ENCODE results near the gene SLC25A29.

The SLC25A29 gene

DNA sequence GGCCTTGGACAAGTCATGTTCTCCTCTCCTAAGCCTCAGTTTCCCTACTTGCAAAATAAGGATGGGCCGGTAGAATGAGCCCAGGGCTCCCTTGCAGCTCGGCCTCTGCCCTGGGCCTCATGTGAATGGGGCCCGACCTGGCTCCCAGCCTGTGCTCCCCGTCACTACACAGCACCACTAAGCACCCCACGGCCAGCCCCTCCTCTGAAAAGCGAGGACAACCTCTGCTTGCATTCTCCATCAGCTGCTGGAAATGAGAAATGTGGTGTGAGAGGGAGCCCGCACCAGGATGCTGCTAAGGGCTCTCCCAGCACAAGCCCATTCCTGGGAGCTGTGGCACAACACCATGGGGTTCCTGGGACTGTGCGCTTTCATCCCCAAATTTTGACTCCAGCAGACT is 27.1 kb upstream of the SLC25A29 start:
- Histone ChIP-seq H3K27ac (peak overlapping the region in 1 of 11 experiments; percentile 9; a peak in 1 of 22 replicates), H3K4me3 (no peak overlapping the region), H4K20me1 (peaks cover 0 to 74% (median 0%) of the 10 kb centered on the region in 11 experiments; a peak in 5 of 22 replicates), H3K27me3 (no peaks in the 10 kb centered on the region), H3K9me3 (replicated peaks in 1 of 11) (no peaks in the 10 kb centered on the region), H3K4me2 (peak overlapping the region in 7 of 11 experiments; percentile 51 to 76 (median 60); a peak in 9 of 22 replicates), H3K9ac (no peak overlapping the region), H3K36me3 (peaks cover 0 to 58% (median 38%) of the 10 kb centered on the region in 11 experiments; a peak in 17 of 22 replicates), H3K4me1 (peaks cover 6 to 43% (median 33%) of the 10 kb centered on the region in 10 experiments; a peak in 15 of 20 replicates)
- no peak for TF ChIP-seq Cebpa-rat (IDR thresholded peaks at IDR 0.05)

DNA sequence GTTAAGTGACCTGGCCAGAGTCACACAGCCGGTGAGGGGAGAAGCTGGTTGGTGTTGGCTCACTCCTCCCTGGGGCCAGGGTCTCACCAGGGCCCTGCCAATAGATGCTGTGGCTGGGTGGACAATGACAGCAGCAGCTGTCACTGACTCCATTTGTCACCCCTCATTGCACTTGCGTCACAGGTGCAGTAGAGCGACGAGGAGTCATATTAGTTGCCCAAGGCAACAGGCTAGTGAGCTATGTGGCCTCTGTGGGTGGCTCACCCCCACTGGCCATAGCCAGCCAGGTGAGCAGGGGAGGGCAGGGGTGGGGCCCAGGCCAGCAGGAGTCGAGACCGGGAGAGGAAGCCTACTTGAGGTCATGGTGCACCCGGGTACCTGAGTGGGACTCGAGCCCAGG is 26.6 kb upstream of the SLC25A29 start:
- no peak for TF ChIP-seq Cebpa-rat (IDR thresholded peaks at IDR 0.05)
- Histone ChIP-seq H4K20me1 (peaks cover 0 to 75% (median 0%) of the 10 kb centered on the region in 11 experiments; a peak in 5 of 22 replicates), H3K27ac (peak overlapping the region in 3 of 11 experiments; percentile 17 to 43 (median 30); a peak in 4 of 22 replicates), H3K36me3 (peaks cover 0 to 53% (median 33%) of the 10 kb centered on the region in 11 experiments; a peak in 17 of 22 replicates), H3K9ac (peak overlapping the region in 4 of 11 experiments; percentile 7 to 52 (median 14); a peak in 2 of 22 replicates), H3K9me3 (replicated peaks in 1 of 11) (no peaks in the 10 kb centered on the region), H3K4me2 (peak overlapping the region in 8 of 11 experiments; percentile 43 to 76 (median 57); a peak in 16 of 22 replicates), H3K4me1 (peaks cover under 1 to 43% (median 33%) of the 10 kb centered on the region in 10 experiments; a peak in 15 of 20 replicates), H3K27me3 (no peaks in the 10 kb centered on the region), H3K4me3 (no peak overlapping the region)

DNA sequence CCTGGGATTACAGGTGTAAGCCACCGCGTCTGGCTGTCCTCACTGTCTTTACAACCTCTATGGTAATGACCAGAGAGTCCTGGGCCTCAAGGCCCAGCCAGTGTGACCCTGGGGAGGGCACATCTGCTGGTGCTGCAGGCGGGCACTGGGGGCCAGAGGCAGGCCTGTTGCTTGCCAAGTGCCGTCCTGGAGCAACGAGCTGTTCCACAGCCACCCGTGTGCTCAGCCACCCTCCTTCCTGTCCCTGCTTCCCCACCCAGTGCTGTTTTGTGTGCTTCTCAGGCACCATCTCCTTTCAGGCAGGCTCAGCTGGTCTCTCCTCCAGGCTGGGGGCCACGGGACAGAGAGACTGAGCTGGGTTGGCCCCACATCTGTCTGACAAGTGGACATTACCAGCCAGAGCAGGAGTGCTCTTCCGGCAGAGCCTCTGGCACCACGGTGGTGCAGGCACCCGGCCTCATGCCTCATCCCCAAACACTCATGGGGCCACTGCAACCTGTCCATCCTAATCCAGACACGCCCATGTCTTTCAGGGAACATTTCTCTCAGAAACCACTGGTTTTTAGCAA is 25.9 kb upstream of the SLC25A29 start:
- Histone ChIP-seq H3K27ac (peak overlapping the region in 4 of 11 experiments; percentile 6 to 43 (median 24); a peak in 5 of 22 replicates), H3K9me3 (replicated peaks in 1 of 11) (no peaks in the 10 kb centered on the region), H4K20me1 (peaks cover 0 to 71% (median 0%) of the 10 kb centered on the region in 11 experiments; a peak in 5 of 22 replicates), H3K4me1 (peaks cover 0 to 42% (median 33%) of the 10 kb centered on the region in 10 experiments; a peak in 15 of 20 replicates), H3K36me3 (peaks cover 0 to 46% (median 27%) of the 10 kb centered on the region in 11 experiments; a peak in 17 of 22 replicates), H3K27me3 (no peaks in the 10 kb centered on the region), H3K4me2 (peak overlapping the region in 8 of 11 experiments; percentile 43 to 76 (median 57); a peak in 16 of 22 replicates), H3K4me3 (no peak overlapping the region), H3K9ac (peak overlapping the region in 4 of 11 experiments; percentile 7 to 52 (median 14); a peak in 4 of 22 replicates)
- no peak for TF ChIP-seq Cebpa-rat (IDR thresholded peaks at IDR 0.05)

DNA sequence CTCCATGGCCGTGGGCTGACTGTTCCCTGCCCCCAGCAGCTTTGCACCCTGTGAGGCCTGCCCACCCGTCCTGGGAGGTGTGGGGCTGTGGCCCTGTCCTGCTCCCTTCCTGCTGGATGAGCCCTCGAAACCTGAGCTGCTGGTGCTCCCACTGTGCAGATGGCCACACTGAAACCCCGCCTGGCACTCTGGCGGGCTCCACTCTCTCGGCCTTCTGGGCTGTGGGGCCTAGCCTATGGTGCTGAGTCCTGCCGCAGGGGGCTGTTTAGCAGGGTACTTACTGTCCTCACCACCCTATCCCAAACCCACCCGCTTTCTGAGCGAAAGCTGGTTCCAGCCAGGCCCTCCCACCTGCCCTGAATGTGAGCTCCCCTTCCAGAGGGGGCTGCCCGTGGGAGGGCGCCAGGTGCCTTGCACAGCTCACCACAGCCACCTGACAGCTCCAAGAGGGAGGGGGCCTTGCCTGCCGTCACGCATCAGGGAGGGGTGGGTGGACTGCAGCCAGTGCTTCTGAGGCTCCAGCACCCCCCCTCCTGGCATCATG is 24.2 kb upstream of the SLC25A29 start:
- Histone ChIP-seq H3K27me3 (no peaks in the 10 kb centered on the region), H3K9me3 (replicated peaks in 1 of 11) (no peaks in the 10 kb centered on the region), H3K4me1 (peaks cover 0 to 35% (median 32%) of the 10 kb centered on the region in 10 experiments; a peak in 16 of 20 replicates), H3K27ac (no peak overlapping the region), H3K4me2 (peak overlapping the region in 6 of 11 experiments; percentile 49 to 75 (median 59); a peak in 10 of 22 replicates), H3K36me3 (peaks cover 0 to 29% (median 12%) of the 10 kb centered on the region in 11 experiments; a peak in 14 of 22 replicates), H3K9ac (no peak overlapping the region), H3K4me3 (no peak overlapping the region), H4K20me1 (peaks cover 0 to 74% (median 0%) of the 10 kb centered on the region in 11 experiments; a peak in 5 of 22 replicates)
- TF ChIP-seq Cebpa-rat (IDR thresholded peaks at IDR 0.05) = no peak

DNA sequence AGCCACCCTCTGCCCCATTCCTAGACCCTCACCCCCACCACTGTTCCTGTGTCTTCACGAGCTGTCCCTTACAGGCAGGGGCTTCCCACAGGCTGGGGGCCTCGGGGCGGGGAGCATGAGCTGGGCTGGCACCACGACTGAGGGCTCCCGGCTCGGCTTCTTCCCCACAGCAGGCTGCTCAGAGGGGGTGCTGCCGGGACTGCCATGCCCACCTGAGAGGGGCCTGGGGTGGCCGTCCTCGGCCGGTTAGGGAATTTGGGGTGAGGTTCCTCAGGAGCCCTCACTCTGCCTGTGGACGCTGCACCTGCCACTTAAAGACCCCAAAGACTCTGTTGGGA is 23.7 kb upstream of the SLC25A29 start:
- Histone ChIP-seq H3K4me2 (no peak overlapping the region), H3K4me1 (peaks cover 0 to 35% (median 32%) of the 10 kb centered on the region in 10 experiments; a peak in 17 of 20 replicates), H3K27me3 (no peaks in the 10 kb centered on the region), H4K20me1 (peaks cover 0 to 73% (median 0%) of the 10 kb centered on the region in 11 experiments; a peak in 5 of 22 replicates), H3K27ac (no peak overlapping the region), H3K4me3 (no peak overlapping the region), H3K9ac (no peak overlapping the region), H3K36me3 (peaks cover 0 to 25% (median 11%) of the 10 kb centered on the region in 11 experiments; a peak in 14 of 22 replicates), H3K9me3 (replicated peaks in 1 of 11) (no peaks in the 10 kb centered on the region)
- TF ChIP-seq Cebpa-rat (IDR thresholded peaks at IDR 0.05) = no peak

DNA sequence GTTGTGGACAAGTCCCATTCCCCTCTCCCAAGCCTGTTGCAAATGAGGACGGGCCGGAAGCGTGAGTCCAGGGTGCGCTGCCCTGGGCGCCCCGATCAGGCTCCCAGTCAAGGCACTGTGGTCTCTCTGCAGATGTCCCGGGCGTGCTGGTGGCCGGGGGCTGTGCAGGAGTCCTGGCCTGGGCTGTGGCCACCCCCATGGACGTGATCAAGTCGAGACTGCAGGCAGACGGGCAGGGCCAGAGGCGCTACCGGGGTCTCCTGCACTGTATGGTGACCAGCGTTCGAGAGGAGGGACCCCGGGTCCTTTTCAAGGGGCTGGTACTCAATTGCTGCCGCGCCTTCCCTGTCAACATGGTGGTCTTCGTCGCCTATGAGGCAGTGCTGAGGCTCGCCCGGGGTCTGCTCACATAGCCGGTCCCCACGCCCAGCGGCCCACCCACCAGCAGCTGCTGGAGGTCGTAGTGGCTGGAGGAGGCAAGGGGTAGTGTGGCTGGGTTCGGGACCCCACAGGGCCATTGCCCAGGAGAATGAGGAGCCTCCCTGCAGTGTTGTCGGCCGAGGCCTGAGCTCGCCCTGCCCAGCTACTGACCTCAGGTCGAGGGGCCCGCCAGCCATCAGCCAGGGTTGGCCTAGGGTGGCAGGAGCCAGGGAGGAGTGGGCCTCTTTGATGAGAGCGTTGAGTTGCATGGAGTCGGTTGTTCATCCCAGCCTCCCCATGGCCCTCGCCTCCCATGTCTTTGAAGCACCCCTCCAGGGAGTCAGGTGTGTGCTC is 23.2 kb upstream of the SLC25A29 start:
- peaks cover 0 to 35% (median 32%) of the 10 kb centered on the region in 10 experiments; a peak in 17 of 20 replicates for H3K4me1 ChIP-seq
- no peaks in the 10 kb centered on the region for H3K27me3 ChIP-seq
- no peaks in the 10 kb centered on the region for H3K9me3 ChIP-seq (replicated peaks in 1 of 11)
- peaks cover 0 to 68% (median 0%) of the 10 kb centered on the region in 11 experiments; a peak in 5 of 22 replicates for H4K20me1 ChIP-seq
- H3K36me3 ChIP-seq = peaks cover 0 to 19% (median 5%) of the 10 kb centered on the region in 11 experiments; a peak in 13 of 22 replicates
- no peak overlapping the region for H3K4me2 ChIP-seq
- H3K9ac ChIP-seq = no peak overlapping the region
- no peak for TF ChIP-seq Cebpa-rat (IDR thresholded peaks at IDR 0.05)
- no peak overlapping the region for H3K27ac ChIP-seq
- H3K4me3 ChIP-seq = no peak overlapping the region

DNA sequence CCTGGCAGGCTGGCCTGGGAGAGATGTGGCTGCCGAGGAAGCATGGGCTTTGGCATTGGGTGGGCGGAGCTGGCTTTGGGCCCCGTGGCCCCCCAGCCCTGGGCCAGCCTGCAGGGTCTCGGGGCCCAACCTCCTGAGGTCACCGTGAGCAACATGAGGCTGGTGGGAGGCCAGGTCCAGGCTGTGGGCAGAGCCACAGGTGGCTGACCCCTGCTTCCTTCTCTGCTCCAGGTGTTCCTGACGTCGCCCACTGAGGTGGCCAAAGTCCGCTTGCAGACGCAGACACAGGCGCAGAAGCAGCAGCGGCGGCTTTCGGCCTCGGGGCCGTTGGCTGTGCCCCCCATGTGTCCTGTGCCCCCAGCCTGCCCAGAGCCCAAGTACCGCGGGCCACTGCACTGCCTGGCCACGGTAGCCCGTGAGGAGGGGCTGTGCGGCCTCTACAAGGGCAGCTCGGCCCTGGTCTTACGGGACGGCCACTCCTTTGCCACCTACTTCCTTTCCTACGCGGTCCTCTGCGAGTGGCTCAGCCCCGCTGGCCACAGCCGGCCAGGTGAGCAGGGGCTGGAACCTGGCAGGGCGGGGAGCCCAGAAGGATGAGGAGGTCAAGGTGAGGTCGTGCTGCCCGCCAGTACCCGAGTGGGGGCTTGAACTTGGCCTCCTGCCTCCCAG is 22.4 kb upstream of the SLC25A29 start:
- no peak overlapping the region for H3K9ac ChIP-seq
- H3K27me3 ChIP-seq = no peaks in the 10 kb centered on the region
- H3K4me3 ChIP-seq = no peak overlapping the region
- H3K36me3 ChIP-seq = peaks cover 0 to 11% (median 0%) of the 10 kb centered on the region in 11 experiments; a peak in 9 of 22 replicates
- peaks cover 0 to 35% (median 32%) of the 10 kb centered on the region in 10 experiments; a peak in 17 of 20 replicates for H3K4me1 ChIP-seq
- H3K27ac ChIP-seq = no peak overlapping the region
- H4K20me1 ChIP-seq = peaks cover 0 to 60% (median 0%) of the 10 kb centered on the region in 11 experiments; a peak in 5 of 22 replicates
- no peak overlapping the region for H3K4me2 ChIP-seq
- H3K9me3 ChIP-seq (replicated peaks in 1 of 11) = no peaks in the 10 kb centered on the region
- no peak for TF ChIP-seq Cebpa-rat (IDR thresholded peaks at IDR 0.05)

DNA sequence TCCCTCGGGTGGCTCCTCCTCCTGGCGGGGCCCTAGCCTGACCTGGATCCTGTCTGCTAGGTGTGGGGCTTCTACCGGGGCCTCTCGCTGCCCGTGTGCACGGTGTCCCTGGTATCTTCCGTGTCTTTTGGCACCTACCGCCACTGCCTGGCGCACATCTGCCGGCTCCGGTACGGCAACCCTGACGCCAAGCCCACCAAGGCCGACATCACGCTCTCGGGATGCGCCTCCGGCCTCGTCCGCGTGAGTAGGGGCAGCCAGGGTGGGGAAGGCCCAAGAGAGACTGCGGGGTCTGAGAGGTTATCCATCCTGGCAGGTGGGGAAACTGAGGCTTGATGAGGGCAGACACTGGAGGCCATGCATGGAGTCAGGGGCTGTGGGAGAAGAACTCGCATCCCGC is 20.9 kb upstream of the SLC25A29 start:
- Histone ChIP-seq H3K9ac (no peak overlapping the region), H3K36me3 (no peaks in the 10 kb centered on the region), H4K20me1 (peaks cover 0 to 45% (median 0%) of the 10 kb centered on the region in 11 experiments; a peak in 3 of 22 replicates), H3K9me3 (replicated peaks in 1 of 11) (no peaks in the 10 kb centered on the region), H3K4me1 (peaks cover 0 to 27% (median 19%) of the 10 kb centered on the region in 10 experiments; a peak in 16 of 20 replicates), H3K4me3 (no peak overlapping the region), H3K27me3 (no peaks in the 10 kb centered on the region), H3K4me2 (no peak overlapping the region), H3K27ac (no peak overlapping the region)
- TF ChIP-seq Cebpa-rat (IDR thresholded peaks at IDR 0.05) = no peak

Data from BLaER1 treated with 17β-estradiol and CSF1 and Interleukin-3, amounts not matched to agents 10 nM and 100 nM (cell line).